ENCODE results near the gene SPTB.

Gene SPTB

DNA sequence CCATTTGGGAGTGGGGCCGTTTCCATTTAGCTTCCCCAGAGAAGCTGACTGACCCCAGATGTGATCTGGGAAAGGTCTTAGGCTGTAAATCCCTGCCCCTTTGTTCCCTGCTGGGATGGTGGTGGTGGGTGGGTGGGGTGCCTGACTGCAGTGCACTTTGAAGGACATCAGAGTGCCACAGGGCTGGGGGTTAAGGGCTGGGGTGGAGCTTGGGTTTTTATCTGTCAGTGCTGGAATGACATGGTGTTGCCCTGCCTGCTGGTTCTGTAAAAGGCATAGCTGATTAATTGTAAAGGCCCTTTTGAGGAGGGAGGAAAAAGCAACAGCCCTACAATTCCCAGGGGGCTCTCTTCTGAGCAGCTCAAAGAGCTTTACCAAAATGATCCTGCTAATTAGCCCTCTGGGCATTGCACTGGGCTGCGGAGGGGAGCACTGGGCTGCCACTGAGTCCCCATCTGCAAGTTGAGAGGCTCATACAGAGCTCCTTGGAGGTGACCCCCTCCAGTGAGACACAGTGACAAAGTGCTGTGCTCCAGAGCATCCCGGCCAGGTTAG is 154.4 kb downstream of the SPTB start:
- TF ChIP-seq, protein P1, sequence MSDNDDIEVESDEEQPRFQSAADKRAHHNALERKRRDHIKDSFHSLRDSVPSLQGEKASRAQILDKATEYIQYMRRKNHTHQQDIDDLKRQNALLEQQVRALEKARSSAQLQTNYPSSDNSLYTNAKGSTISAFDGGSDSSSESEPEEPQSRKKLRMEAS (IDR thresholded peaks at IDR 0.05) = no peak
- TF ChIP-seq EGR1 (IDR thresholded peaks at IDR 0.05) = no peak
- no peak for TF ChIP-seq TCF12 (IDR thresholded peaks at IDR 0.05; ENCODE audit: low read depth)
- no peak for TF ChIP-seq TEAD4 (IDR thresholded peaks at IDR 0.05)
- no peak for TF ChIP-seq NFIC (IDR thresholded peaks at IDR 0.05)
- no peak for TF ChIP-seq CREB1 (IDR thresholded peaks at IDR 0.05; ENCODE audit: low read depth)
- TF ChIP-seq, protein P2, sequence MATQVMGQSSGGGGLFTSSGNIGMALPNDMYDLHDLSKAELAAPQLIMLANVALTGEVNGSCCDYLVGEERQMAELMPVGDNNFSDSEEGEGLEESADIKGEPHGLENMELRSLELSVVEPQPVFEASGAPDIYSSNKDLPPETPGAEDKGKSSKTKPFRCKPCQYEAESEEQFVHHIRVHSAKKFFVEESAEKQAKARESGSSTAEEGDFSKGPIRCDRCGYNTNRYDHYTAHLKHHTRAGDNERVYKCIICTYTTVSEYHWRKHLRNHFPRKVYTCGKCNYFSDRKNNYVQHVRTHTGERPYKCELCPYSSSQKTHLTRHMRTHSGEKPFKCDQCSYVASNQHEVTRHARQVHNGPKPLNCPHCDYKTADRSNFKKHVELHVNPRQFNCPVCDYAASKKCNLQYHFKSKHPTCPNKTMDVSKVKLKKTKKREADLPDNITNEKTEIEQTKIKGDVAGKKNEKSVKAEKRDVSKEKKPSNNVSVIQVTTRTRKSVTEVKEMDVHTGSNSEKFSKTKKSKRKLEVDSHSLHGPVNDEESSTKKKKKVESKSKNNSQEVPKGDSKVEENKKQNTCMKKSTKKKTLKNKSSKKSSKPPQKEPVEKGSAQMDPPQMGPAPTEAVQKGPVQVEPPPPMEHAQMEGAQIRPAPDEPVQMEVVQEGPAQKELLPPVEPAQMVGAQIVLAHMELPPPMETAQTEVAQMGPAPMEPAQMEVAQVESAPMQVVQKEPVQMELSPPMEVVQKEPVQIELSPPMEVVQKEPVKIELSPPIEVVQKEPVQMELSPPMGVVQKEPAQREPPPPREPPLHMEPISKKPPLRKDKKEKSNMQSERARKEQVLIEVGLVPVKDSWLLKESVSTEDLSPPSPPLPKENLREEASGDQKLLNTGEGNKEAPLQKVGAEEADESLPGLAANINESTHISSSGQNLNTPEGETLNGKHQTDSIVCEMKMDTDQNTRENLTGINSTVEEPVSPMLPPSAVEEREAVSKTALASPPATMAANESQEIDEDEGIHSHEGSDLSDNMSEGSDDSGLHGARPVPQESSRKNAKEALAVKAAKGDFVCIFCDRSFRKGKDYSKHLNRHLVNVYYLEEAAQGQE (IDR thresholded peaks at IDR 0.05; ENCODE audit: low read depth) = no peak
- no peak for TF ChIP-seq FOXM1 (IDR thresholded peaks at IDR 0.05; ENCODE audit: borderline replicate concordance, low read depth)
- TF ChIP-seq, protein P3, sequence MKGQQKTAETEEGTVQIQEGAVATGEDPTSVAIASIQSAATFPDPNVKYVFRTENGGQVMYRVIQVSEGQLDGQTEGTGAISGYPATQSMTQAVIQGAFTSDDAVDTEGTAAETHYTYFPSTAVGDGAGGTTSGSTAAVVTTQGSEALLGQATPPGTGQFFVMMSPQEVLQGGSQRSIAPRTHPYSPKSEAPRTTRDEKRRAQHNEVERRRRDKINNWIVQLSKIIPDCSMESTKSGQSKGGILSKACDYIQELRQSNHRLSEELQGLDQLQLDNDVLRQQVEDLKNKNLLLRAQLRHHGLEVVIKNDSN (IDR thresholded peaks at IDR 0.05) = no peak
- no peak for TF ChIP-seq YY1 (IDR thresholded peaks at IDR 0.05; ENCODE audit: low read depth)
- no peak for TF ChIP-seq EP300 (IDR thresholded peaks at IDR 0.05; ENCODE audit: borderline replicate concordance)
- no peak for TF ChIP-seq ZBTB7A (IDR thresholded peaks at IDR 0.05; ENCODE audit: low read depth)
- no peak for TF ChIP-seq CEBPB (IDR thresholded peaks at IDR 0.05)
- no peak for TF ChIP-seq TAF1 (IDR thresholded peaks at IDR 0.05; ENCODE audit: low read depth)

DNA sequence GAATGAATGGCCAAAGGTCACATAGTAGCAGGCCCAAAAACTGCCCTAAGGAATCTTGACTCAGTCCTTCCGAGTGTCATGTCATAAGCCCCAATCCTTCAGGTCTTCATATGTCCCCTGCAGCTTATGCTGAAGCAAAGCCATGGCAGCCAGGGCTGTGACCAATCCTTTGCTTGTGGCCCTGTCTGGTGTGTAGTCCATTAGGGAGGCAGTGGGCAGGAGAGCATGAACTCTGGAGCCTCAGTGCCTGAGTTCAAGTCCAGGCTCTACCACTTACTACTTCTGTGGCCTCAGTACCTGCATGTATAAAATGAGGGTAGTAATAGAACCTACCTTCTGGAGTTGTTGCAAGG is 155.2 kb downstream of the SPTB start:
- TF ChIP-seq RAD21 (IDR thresholded peaks at IDR 0.05; ENCODE audit: low read depth) = no peak
- no peak for TF ChIP-seq YY1 (IDR thresholded peaks at IDR 0.05; ENCODE audit: low read depth)
- TF ChIP-seq CEBPB (IDR thresholded peaks at IDR 0.05) = no peak
- no peak for TF ChIP-seq TAF1 (IDR thresholded peaks at IDR 0.05; ENCODE audit: low read depth)
- no peak for TF ChIP-seq NFIC (IDR thresholded peaks at IDR 0.05)
- no peak for TF ChIP-seq CREB1 (IDR thresholded peaks at IDR 0.05; ENCODE audit: low read depth)
- TF ChIP-seq, protein P2 (IDR thresholded peaks at IDR 0.05; ENCODE audit: low read depth) = no peak
- TF ChIP-seq, protein P3 (IDR thresholded peaks at IDR 0.05) = no peak
- TF ChIP-seq TCF12 (IDR thresholded peaks at IDR 0.05; ENCODE audit: low read depth) = no peak
- no peak for TF ChIP-seq EGR1 (IDR thresholded peaks at IDR 0.05)
- no peak for TF ChIP-seq FOXM1 (IDR thresholded peaks at IDR 0.05; ENCODE audit: borderline replicate concordance, low read depth)
- TF ChIP-seq EP300 (IDR thresholded peaks at IDR 0.05; ENCODE audit: borderline replicate concordance) = no peak
- TF ChIP-seq, protein P1 (IDR thresholded peaks at IDR 0.05) = no peak
- TF ChIP-seq TEAD4 (IDR thresholded peaks at IDR 0.05) = no peak
- no peak for TF ChIP-seq ZBTB7A (IDR thresholded peaks at IDR 0.05; ENCODE audit: low read depth)

DNA sequence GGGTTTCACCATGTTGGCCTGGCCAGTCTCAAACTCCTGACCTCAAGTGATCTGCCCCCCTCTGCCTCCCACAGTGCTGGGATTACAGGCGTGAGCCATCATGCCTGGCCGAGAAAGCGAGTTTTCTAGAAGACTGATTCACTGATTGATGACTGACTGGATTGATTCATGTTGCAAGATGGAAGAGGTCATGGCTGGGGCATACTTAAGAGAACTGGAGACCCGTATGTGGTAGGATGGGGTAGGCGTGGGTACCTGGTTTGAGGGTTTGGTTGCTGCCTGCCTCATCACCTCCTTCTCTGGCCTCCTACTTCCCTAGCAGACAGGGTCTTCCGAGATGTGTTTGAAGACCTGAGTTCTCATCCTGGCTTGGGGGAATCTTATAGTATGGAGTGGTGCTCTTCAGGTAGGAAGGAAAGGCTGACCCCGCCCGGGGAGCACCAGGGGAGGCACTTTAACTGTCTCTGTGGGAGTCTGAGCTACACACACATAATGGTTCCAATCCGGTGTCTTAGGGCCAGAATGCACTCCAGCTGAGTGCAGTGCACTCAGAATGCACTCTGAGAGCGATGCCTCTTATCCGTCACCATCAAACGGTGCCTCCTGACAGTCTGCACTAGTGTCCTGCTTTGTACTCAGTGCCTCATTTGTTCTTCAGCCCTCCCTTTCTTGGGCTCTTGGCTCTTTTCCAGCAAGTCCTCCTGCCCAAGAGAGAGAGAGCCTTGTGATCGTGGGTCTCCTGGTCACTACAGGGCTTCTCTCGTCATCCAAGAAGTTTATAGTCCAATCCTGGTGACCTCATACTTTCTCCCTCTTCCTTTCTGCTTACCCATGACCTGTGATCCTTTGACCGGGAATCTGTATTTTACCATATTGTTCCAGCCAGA is 155.8 kb downstream of the SPTB start:
- TF ChIP-seq TEAD4 (IDR thresholded peaks at IDR 0.05) (no peak), EGR1 (IDR thresholded peaks at IDR 0.05) (no peak), ZBTB7A (IDR thresholded peaks at IDR 0.05; ENCODE audit: low read depth) (no peak), CEBPB (IDR thresholded peaks at IDR 0.05) (no peak), NFIC (IDR thresholded peaks at IDR 0.05) (no peak), YY1 (IDR thresholded peaks at IDR 0.05; ENCODE audit: low read depth) (no peak), FOXM1 (IDR thresholded peaks at IDR 0.05; ENCODE audit: borderline replicate concordance, low read depth) (no peak), CREB1 (IDR thresholded peaks at IDR 0.05; ENCODE audit: low read depth) (no peak), EP300 (IDR thresholded peaks at IDR 0.05; ENCODE audit: borderline replicate concordance) (no peak), TCF12 (IDR thresholded peaks at IDR 0.05; ENCODE audit: low read depth) (no peak), RAD21 (IDR thresholded peaks at IDR 0.05; ENCODE audit: low read depth) (no peak), TAF1 (IDR thresholded peaks at IDR 0.05; ENCODE audit: low read depth) (no peak)
- TF ChIP-seq, protein P1 (IDR thresholded peaks at IDR 0.05) = no peak
- TF ChIP-seq, protein P3 (IDR thresholded peaks at IDR 0.05) = no peak
- TF ChIP-seq, protein P2 (IDR thresholded peaks at IDR 0.05; ENCODE audit: low read depth) = no peak

Measured in Ishikawa (cell line).